ENCODE results near the gene FGFR2. TPM values are rescaled to one million over a fixed set of nuclear protein-coding genes. Genes with fewer than 3 reads are reported as not detected.

Gene FGFR2
- total and polyA plus RNA-seq, 4 donors: 11.4 to 69.9 (median 31.9) TPM

DNA sequence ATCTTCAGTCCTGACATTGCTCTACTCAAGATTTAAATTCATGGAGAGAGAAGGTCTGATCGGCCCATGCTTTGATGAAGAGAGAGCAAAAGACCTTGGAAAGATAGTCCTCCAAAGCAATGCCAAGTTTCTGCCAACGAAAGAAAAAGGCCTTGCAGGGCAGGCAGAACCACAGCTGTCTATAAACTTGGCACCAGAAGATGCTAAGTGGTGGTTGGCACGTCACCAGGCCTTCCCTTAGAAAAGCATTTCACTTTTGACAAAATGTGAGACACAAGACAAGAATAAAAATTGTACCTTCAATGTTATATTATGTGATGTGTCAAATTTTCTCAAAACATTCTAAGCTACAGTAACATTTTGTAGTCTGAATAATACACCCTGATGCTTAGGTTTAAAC, 42.0 kb upstream of the FGFR2 start:
- Histone ChIP-seq H3K27ac (ENCODE audit: low read depth in 1 of 2, low read length in 2 of 2) (no peak overlapping the region), H3K9me3 (ENCODE audit: control insufficient read depth in 4 of 4, low read length in 3 of 4) (peaks cover 2 to 12% (median 4%) of the 10 kb centered on the region in 4 donors), H3K9ac (ENCODE audit: low read depth in 1 of 2, low read length in 2 of 2) (no peak overlapping the region), H3K27me3 (ENCODE audit: control insufficient read depth in 4 of 4, insufficient read depth in 4 of 4, low read length in 3 of 4) (no peaks in the 10 kb centered on the region), H3K36me3 (ENCODE audit: control insufficient read depth in 4 of 4, insufficient read depth in 3 of 4, low read depth in 1 of 4, low read length in 3 of 4) (no peaks in the 10 kb centered on the region), H3K4me3 (ENCODE audit: low read depth in 1 of 3, low read length in 3 of 3) (no peak overlapping the region), H3K4me1 (ENCODE audit: control insufficient read depth in 4 of 4, insufficient read depth in 4 of 4, low read length in 3 of 4) (no peaks in the 10 kb centered on the region)
- 73% methylated on average over 3 of the region's 3 CpGs for WGBS
- no peak for DNase-seq (ENCODE audit: low spot score)
- no peak for TF ChIP-seq NR2F2 (IDR thresholded peaks at IDR 0.05)
- TF ChIP-seq YY1 (IDR thresholded peaks at IDR 0.05): no peak
- TF ChIP-seq FOXA2 (IDR thresholded peaks at IDR 0.05): no peak

DNA sequence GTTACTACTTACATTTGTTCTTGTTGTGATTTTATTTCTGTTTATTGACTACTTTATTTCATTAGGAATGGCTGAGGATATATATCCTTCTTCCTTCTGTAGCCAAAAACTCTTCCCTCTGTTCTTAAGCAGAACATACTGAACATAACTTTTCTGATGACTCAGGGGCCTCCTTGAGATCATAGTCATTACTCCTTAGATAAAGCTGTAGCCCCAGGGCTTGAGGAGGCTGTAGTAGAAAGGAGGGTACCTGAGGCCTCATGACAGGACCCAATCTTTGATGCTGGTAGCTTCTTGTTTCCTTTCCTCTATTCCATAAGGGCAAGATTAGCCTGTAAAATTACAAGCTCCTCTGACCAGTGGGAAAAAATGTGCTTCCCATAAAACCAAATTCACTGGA, 41.2 kb upstream of the FGFR2 start:
- H3K9me3 ChIP-seq (ENCODE audit: control insufficient read depth in 4 of 4, low read length in 3 of 4): peaks cover 2 to 12% (median 4%) of the 10 kb centered on the region in 4 donors
- no peak for DNase-seq (ENCODE audit: low spot score)
- no peak overlapping the region for H3K4me3 ChIP-seq (ENCODE audit: low read depth in 1 of 3, low read length in 3 of 3)
- no peaks in the 10 kb centered on the region for H3K36me3 ChIP-seq (ENCODE audit: control insufficient read depth in 4 of 4, insufficient read depth in 3 of 4, low read depth in 1 of 4, low read length in 3 of 4)
- TF ChIP-seq RXRA (IDR thresholded peaks at IDR 0.05): no peak
- TF ChIP-seq, protein P1, sequence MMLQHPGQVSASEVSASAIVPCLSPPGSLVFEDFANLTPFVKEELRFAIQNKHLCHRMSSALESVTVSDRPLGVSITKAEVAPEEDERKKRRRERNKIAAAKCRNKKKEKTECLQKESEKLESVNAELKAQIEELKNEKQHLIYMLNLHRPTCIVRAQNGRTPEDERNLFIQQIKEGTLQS (IDR thresholded peaks at IDR 0.05): no peak
- TF ChIP-seq, protein P2, sequence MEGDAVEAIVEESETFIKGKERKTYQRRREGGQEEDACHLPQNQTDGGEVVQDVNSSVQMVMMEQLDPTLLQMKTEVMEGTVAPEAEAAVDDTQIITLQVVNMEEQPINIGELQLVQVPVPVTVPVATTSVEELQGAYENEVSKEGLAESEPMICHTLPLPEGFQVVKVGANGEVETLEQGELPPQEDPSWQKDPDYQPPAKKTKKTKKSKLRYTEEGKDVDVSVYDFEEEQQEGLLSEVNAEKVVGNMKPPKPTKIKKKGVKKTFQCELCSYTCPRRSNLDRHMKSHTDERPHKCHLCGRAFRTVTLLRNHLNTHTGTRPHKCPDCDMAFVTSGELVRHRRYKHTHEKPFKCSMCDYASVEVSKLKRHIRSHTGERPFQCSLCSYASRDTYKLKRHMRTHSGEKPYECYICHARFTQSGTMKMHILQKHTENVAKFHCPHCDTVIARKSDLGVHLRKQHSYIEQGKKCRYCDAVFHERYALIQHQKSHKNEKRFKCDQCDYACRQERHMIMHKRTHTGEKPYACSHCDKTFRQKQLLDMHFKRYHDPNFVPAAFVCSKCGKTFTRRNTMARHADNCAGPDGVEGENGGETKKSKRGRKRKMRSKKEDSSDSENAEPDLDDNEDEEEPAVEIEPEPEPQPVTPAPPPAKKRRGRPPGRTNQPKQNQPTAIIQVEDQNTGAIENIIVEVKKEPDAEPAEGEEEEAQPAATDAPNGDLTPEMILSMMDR (IDR thresholded peaks at IDR 0.05; ENCODE audit: low read depth, low read length, missing input control): no peak
- no peak for TF ChIP-seq TAF1 (conservative IDR thresholded peaks at IDR 0.05)
- TF ChIP-seq, protein P3, sequence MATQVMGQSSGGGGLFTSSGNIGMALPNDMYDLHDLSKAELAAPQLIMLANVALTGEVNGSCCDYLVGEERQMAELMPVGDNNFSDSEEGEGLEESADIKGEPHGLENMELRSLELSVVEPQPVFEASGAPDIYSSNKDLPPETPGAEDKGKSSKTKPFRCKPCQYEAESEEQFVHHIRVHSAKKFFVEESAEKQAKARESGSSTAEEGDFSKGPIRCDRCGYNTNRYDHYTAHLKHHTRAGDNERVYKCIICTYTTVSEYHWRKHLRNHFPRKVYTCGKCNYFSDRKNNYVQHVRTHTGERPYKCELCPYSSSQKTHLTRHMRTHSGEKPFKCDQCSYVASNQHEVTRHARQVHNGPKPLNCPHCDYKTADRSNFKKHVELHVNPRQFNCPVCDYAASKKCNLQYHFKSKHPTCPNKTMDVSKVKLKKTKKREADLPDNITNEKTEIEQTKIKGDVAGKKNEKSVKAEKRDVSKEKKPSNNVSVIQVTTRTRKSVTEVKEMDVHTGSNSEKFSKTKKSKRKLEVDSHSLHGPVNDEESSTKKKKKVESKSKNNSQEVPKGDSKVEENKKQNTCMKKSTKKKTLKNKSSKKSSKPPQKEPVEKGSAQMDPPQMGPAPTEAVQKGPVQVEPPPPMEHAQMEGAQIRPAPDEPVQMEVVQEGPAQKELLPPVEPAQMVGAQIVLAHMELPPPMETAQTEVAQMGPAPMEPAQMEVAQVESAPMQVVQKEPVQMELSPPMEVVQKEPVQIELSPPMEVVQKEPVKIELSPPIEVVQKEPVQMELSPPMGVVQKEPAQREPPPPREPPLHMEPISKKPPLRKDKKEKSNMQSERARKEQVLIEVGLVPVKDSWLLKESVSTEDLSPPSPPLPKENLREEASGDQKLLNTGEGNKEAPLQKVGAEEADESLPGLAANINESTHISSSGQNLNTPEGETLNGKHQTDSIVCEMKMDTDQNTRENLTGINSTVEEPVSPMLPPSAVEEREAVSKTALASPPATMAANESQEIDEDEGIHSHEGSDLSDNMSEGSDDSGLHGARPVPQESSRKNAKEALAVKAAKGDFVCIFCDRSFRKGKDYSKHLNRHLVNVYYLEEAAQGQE (IDR thresholded peaks at IDR 0.05): no peak
- TF ChIP-seq, protein P4, sequence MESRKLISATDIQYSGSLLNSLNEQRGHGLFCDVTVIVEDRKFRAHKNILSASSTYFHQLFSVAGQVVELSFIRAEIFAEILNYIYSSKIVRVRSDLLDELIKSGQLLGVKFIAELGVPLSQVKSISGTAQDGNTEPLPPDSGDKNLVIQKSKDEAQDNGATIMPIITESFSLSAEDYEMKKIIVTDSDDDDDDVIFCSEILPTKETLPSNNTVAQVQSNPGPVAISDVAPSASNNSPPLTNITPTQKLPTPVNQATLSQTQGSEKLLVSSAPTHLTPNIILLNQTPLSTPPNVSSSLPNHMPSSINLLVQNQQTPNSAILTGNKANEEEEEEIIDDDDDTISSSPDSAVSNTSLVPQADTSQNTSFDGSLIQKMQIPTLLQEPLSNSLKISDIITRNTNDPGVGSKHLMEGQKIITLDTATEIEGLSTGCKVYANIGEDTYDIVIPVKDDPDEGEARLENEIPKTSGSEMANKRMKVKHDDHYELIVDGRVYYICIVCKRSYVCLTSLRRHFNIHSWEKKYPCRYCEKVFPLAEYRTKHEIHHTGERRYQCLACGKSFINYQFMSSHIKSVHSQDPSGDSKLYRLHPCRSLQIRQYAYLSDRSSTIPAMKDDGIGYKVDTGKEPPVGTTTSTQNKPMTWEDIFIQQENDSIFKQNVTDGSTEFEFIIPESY (IDR thresholded peaks at IDR 0.05): no peak
- TF ChIP-seq GABPA (IDR thresholded peaks at IDR 0.05 in 1 of 2, conservative IDR thresholded peaks at IDR 0.05 in 1 of 2): no peak
- TF ChIP-seq FOXA2 (IDR thresholded peaks at IDR 0.05): no peak
- no peak for TF ChIP-seq SP1 (IDR thresholded peaks at IDR 0.05)
- no peak for TF ChIP-seq NR2F2 (IDR thresholded peaks at IDR 0.05)
- TF ChIP-seq, protein P5, sequence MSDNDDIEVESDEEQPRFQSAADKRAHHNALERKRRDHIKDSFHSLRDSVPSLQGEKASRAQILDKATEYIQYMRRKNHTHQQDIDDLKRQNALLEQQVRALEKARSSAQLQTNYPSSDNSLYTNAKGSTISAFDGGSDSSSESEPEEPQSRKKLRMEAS (IDR thresholded peaks at IDR 0.05): no peak
- TF ChIP-seq JUND (IDR thresholded peaks at IDR 0.05): no peak
- TF ChIP-seq HNF4A (conservative IDR thresholded peaks at IDR 0.05): no peak
- TF ChIP-seq YY1 (IDR thresholded peaks at IDR 0.05): no peak
- no peak for TF ChIP-seq FOXA1 (IDR thresholded peaks at IDR 0.05)
- no peak overlapping the region for H3K9ac ChIP-seq (ENCODE audit: low read depth in 1 of 2, low read length in 2 of 2)
- H3K4me1 ChIP-seq (ENCODE audit: control insufficient read depth in 4 of 4, insufficient read depth in 4 of 4, low read length in 3 of 4): no peaks in the 10 kb centered on the region
- no peak overlapping the region for H3K27ac ChIP-seq (ENCODE audit: low read depth in 1 of 2, low read length in 2 of 2)
- no peaks in the 10 kb centered on the region for H3K27me3 ChIP-seq (ENCODE audit: control insufficient read depth in 4 of 4, insufficient read depth in 4 of 4, low read length in 3 of 4)

Data from liver (tissue), 9 donors.